ENCODE results near the gene SERHL2. TPM values are rescaled to one million over a fixed set of nuclear protein-coding genes. Genes with fewer than 3 reads are reported as not detected.
"Not testable (repeated sequence)": the region's sequence is repeated elsewhere in the genome, so short reads cannot be mapped to it uniquely, and the experiment has no call there.

Gene SERHL2
- polyA plus RNA-seq, 1 of the 3 experiments (the other 2 are of a cell fraction) = 3.1 TPM

DNA sequence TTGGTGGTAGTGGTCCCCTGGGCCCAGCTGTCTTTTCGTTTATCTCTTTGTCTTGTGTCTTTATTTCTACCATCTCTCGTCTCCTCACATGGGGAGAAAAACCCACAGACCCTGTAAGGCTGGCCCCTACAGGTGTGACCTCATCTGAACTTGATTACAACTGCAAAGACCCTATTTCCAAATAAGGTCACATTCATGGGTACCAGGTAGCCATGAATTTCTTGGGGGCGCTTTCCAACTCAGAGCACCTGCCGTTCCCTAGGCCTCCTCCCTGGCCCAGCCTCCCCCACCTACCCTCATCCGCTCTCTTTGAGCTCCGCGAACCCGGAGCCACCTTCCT is 20.1 kb upstream of the SERHL2 start:
- Histone ChIP-seq H3K36me3 (replicated peaks in 1 of 2; ENCODE audit: control insufficient read depth in 1 of 2, insufficient read depth in 2 of 2, low read length in 1 of 2) (no peaks in the 10 kb centered on the region), H3K27me3 (ENCODE audit: insufficient read depth) (no peaks in the 10 kb centered on the region), H3K9ac (no peak overlapping the region), H3K79me2 (ENCODE audit: insufficient read depth) (no peaks in the 10 kb centered on the region), H3K9me3 (no peaks in the 10 kb centered on the region), H3K4me3 (ENCODE audit: low read depth in 2 of 2, low read length in 1 of 2) (no peak overlapping the region), H3K9me2 (no peaks in the 10 kb centered on the region), H2AFZ (ENCODE audit: low read depth) (no peak overlapping the region), H3K4me1 (ENCODE audit: control insufficient read depth in 1 of 2, insufficient read depth in 2 of 2, low read depth in 1 of 2, low read length in 1 of 2) (peaks cover 0 to 4% of the 10 kb centered on the region in 2 experiments; a peak in 1 of 4 replicates), H4K20me1 (ENCODE audit: insufficient read depth) (no peaks in the 10 kb centered on the region), H3K27ac (ENCODE audit: low read depth in 2 of 2, low read length in 1 of 2) (no peak overlapping the region), H3F3A (replicated peaks; ENCODE audit: insufficient read depth) (no peaks in the 10 kb centered on the region), H3K4me2 (no peak overlapping the region)
- CTCF ChIA-PET = interaction anchor here (0.9 to 1.5 kb wide), 4 partner anchors 10 to 28 kb away, joined by 3 to 6 read pairs (median 4); no protein-coding TSS in a partner anchor
- POLR2A ChIA-PET = no interaction called here
- WGBS (ENCODE audit: low lambda C conversion rate) = 91% methylated on average over 8 of the region's 8 CpGs
- DNase-seq = no peak
- TF ChIP-seq GABPA (IDR thresholded peaks at IDR 0.05; ENCODE audit: low read depth) = no peak
- TF ChIP-seq FOXJ3 (CRISPR knock-in tag; IDR thresholded peaks at IDR 0.05) = no peak
- TF ChIP-seq CHD2 (IDR thresholded peaks at IDR 0.05; ENCODE audit: low read length, partially characterized antibody) = no peak
- TF ChIP-seq, protein P1, sequence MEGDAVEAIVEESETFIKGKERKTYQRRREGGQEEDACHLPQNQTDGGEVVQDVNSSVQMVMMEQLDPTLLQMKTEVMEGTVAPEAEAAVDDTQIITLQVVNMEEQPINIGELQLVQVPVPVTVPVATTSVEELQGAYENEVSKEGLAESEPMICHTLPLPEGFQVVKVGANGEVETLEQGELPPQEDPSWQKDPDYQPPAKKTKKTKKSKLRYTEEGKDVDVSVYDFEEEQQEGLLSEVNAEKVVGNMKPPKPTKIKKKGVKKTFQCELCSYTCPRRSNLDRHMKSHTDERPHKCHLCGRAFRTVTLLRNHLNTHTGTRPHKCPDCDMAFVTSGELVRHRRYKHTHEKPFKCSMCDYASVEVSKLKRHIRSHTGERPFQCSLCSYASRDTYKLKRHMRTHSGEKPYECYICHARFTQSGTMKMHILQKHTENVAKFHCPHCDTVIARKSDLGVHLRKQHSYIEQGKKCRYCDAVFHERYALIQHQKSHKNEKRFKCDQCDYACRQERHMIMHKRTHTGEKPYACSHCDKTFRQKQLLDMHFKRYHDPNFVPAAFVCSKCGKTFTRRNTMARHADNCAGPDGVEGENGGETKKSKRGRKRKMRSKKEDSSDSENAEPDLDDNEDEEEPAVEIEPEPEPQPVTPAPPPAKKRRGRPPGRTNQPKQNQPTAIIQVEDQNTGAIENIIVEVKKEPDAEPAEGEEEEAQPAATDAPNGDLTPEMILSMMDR (IDR thresholded peaks at IDR 0.05) = no peak

DNA sequence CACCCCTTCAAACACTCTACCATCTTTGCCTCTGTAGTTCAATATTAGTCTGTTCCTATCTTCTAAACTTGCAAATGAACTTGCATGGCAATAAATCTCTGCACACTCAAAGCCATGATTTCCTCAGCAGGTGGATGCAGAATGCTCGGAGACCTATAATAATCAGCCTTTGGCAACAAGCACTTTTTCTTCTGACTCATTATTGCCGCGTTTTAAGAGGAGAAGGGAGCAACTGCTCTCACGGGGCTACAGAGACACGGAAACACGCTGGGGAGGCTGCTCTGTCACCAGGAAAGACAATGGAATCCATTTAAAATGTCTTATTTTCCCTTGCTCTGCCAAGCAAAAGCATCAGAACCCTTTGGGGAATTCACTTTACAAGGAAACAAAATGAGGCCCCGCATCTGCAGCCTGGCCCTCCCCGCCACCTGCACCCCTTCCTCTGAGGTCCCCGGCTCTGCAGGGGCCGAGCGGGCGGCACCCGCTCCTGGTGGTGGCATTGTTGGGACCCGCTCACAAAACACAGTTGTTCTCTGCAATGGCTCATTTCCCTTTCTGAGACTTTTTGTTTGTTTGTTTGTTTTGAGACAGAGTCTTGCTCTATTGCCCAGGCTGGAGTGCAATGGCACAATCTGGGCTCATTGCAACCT is 18.5 kb upstream of the SERHL2 start:
- WGBS (ENCODE audit: low lambda C conversion rate) = no CpG with 5 or more reads among the region's 14 CpGs
- H3K4me1 ChIP-seq (ENCODE audit: control insufficient read depth in 1 of 2, insufficient read depth in 2 of 2, low read depth in 1 of 2, low read length in 1 of 2); H3K36me3 ChIP-seq (replicated peaks in 1 of 2; ENCODE audit: control insufficient read depth in 1 of 2, insufficient read depth in 2 of 2, low read length in 1 of 2); H4K20me1 ChIP-seq (ENCODE audit: insufficient read depth); H3K4me2 ChIP-seq; H3K9me2 ChIP-seq; H3K9me3 ChIP-seq; DNase-seq; H3K27me3 ChIP-seq (ENCODE audit: insufficient read depth); CTCF ChIA-PET; H3K27ac ChIP-seq (ENCODE audit: low read depth in 2 of 2, low read length in 1 of 2); POLR2A ChIA-PET; H3F3A ChIP-seq (replicated peaks; ENCODE audit: insufficient read depth); H3K4me3 ChIP-seq (ENCODE audit: low read depth in 2 of 2, low read length in 1 of 2); H3K9ac ChIP-seq; H2AFZ ChIP-seq (ENCODE audit: low read depth); H3K79me2 ChIP-seq (ENCODE audit: insufficient read depth): not testable (repeated sequence)

DNA sequence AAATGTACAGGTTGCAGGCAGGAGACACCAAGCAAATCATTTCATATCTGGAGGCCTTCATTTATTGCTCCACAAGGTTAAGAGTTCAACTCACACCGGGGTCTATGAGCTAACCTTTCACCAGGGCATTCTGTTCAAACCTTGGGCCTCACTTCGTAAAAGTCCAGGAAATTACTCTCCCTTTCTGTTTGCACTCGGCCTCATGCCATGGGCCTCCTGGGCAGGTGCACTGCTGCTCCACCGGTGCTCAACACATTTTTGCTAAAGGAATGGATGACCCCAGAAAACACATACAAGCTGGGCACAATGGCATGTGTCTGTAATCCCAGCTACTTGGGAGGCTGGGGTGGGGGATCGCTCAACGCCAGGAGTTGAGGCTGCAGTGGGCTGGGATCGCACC is 17.6 kb upstream of the SERHL2 start:
- POLR2A ChIA-PET = no interaction called here
- TF ChIP-seq, protein P1 (IDR thresholded peaks at IDR 0.05) = no peak
- TF ChIP-seq GABPA (IDR thresholded peaks at IDR 0.05; ENCODE audit: low read depth) = no peak
- TF ChIP-seq, protein P2, sequence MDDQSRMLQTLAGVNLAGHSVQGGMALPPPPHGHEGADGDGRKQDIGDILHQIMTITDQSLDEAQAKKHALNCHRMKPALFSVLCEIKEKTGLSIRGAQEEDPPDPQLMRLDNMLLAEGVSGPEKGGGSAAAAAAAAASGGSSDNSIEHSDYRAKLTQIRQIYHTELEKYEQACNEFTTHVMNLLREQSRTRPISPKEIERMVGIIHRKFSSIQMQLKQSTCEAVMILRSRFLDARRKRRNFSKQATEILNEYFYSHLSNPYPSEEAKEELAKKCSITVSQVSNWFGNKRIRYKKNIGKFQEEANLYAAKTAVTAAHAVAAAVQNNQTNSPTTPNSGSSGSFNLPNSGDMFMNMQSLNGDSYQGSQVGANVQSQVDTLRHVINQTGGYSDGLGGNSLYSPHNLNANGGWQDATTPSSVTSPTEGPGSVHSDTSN (IDR thresholded peaks at IDR 0.05) = no peak
- no peak for TF ChIP-seq RAD21 (IDR thresholded peaks at IDR 0.05; ENCODE audit: low read length)
- TF ChIP-seq SMC3 (IDR thresholded peaks at IDR 0.05; ENCODE audit: low read depth, low read length) = no peak
- TF ChIP-seq, protein P3, sequence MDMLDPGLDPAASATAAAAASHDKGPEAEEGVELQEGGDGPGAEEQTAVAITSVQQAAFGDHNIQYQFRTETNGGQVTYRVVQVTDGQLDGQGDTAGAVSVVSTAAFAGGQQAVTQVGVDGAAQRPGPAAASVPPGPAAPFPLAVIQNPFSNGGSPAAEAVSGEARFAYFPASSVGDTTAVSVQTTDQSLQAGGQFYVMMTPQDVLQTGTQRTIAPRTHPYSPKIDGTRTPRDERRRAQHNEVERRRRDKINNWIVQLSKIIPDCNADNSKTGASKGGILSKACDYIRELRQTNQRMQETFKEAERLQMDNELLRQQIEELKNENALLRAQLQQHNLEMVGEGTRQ (IDR thresholded peaks at IDR 0.05; ENCODE audit: borderline replicate concordance, low read depth, low read length) = no peak
- no peak for TF ChIP-seq NRF1 (IDR thresholded peaks at IDR 0.05; ENCODE audit: low read depth, low read length)
- TF ChIP-seq, protein P4, sequence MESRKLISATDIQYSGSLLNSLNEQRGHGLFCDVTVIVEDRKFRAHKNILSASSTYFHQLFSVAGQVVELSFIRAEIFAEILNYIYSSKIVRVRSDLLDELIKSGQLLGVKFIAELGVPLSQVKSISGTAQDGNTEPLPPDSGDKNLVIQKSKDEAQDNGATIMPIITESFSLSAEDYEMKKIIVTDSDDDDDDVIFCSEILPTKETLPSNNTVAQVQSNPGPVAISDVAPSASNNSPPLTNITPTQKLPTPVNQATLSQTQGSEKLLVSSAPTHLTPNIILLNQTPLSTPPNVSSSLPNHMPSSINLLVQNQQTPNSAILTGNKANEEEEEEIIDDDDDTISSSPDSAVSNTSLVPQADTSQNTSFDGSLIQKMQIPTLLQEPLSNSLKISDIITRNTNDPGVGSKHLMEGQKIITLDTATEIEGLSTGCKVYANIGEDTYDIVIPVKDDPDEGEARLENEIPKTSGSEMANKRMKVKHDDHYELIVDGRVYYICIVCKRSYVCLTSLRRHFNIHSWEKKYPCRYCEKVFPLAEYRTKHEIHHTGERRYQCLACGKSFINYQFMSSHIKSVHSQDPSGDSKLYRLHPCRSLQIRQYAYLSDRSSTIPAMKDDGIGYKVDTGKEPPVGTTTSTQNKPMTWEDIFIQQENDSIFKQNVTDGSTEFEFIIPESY (IDR thresholded peaks at IDR 0.05; ENCODE audit: borderline replicate concordance, low read depth) = no peak

More for the DNA sequence above, 17.6 kb upstream of the SERHL2 start:
- Histone ChIP-seq H2AFZ (ENCODE audit: low read depth) (no peak overlapping the region), H3K4me2 (no peak overlapping the region), H3K27ac (ENCODE audit: low read depth in 2 of 2, low read length in 1 of 2) (no peak overlapping the region), H3K9me3 (no peaks in the 10 kb centered on the region), H3K9me2 (no peaks in the 10 kb centered on the region), H3K9ac (no peak overlapping the region), H3K4me3 (ENCODE audit: low read depth in 2 of 2, low read length in 1 of 2) (no peak overlapping the region), H3F3A (replicated peaks; ENCODE audit: insufficient read depth) (no peaks in the 10 kb centered on the region), H3K4me1 (ENCODE audit: control insufficient read depth in 1 of 2, insufficient read depth in 2 of 2, low read depth in 1 of 2, low read length in 1 of 2) (peaks cover 0 to 2% of the 10 kb centered on the region in 2 experiments; a peak in 1 of 4 replicates), H3K27me3 (ENCODE audit: insufficient read depth) (no peaks in the 10 kb centered on the region), H3K36me3 (replicated peaks in 1 of 2; ENCODE audit: control insufficient read depth in 1 of 2, insufficient read depth in 2 of 2, low read length in 1 of 2) (no peaks in the 10 kb centered on the region), H3K79me2 (ENCODE audit: insufficient read depth) (no peaks in the 10 kb centered on the region), H4K20me1 (ENCODE audit: insufficient read depth) (no peaks in the 10 kb centered on the region)
- CTCF ChIA-PET = no interaction called here
- DNase-seq = no peak
- WGBS (ENCODE audit: low lambda C conversion rate) = 87% methylated on average over 6 of the region's 7 CpGs
